Fibroblast of the aortic adventitia (primary cell): Measurements from ENCODE around the gene NCKAP5L. TPM values are rescaled to one million over a fixed set of nuclear protein-coding genes. Genes with fewer than 3 reads are reported as not detected.

Experiments used
- DNase-seq: peaks from one replicate; pipeline ENCODE4 v3.0.0-alpha.2; 2010; ENCODE audit warnings: low read depth
- H3K4me3 ChIP-seq: 2 replicates; pipeline ENCODE4 v1.5.1; 2011; ENCODE audit warnings: low read depth, mild to moderate bottlenecking, control low read depth, low read length, moderate library complexity
- CTCF ChIP-seq: IDR thresholded peaks from 2 replicates; pipeline ENCODE4 v1.5.1; 2011; ENCODE audit warnings: mild to moderate bottlenecking, low read length, control low read depth, inconsistent platforms; ENCODE audit not compliant: insufficient read depth
- total RNA-seq: library from RNA; depleted of rRNA; stranded (reverse); fragments of >200 nt; gene quantifications from 2 replicates; pipeline ENCODE4 v1.2.3, GENCODE V29; 2012; ENCODE audit warnings: low replicate concordance

Gene NCKAP5L
- total RNA-seq, 1 donor, result 27.9 TPM

GRCh38 chr12:49868449-49868848 is 40.2 kb upstream of the NCKAP5L start:
- H3K4me3 ChIP-seq, result no peak overlapping the region
- DNase-seq, result peak; percentile 7
- no peak for TF ChIP-seq CTCF

- TF ChIP-seq CTCF, result no peak
- DNase-seq, result peak; percentile 36
- no peak overlapping the region for H3K4me3 ChIP-seq
These were observed 39.5 kb upstream of the NCKAP5L start for GRCh38 chr12:49867570-49868341.

DNA sequence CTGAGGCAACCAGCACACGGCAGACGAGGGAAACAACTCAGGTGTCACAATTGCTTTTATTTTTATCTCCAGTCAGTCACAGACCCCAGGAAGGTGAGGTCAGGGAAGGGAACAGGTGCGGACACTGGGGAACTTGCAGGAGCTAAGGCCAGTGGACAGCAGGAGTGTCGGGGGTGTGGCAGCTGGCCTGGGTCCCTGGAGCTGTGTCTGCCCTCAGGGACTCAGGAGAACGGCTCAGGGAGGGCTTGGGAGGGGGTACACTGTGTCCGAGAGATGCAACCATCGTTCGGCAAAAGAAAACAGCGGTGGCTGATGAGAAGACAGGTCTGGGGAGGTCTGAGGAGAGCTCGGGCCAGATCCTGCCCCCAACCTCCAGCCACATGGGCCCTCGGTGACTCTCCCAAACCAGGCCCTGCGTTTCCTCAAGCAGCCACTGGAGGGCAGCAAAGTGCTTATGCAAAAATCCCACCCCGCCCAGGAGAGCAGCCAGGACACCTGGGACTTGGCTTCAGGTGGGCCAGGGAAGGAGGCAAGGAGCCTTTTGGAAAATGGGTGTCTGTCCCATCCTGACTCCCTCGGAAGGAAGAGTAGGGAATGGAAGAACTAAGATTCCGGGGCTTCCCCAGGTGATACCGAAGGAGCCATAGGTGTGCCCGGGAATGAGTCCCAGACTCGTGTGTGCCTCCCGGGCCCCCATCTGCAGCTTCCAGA is 38.8 kb upstream of the NCKAP5L start:
- no peak overlapping the region for H3K4me3 ChIP-seq
- peak; percentile 98 for TF ChIP-seq CTCF
- DNase-seq, result peak; percentile 60

- TF ChIP-seq CTCF, result no peak
- DNase-seq, result no peak
These were observed 37.5 kb upstream of the NCKAP5L start for GRCh38 chr12:49865782-49866135.

GRCh38 chr12:49865109-49865781 is 37.0 kb upstream of the NCKAP5L start:
- no peak overlapping the region for H3K4me3 ChIP-seq
- no peak for TF ChIP-seq CTCF
- no peak for DNase-seq

More at GRCh38 chr12:49865782-49866135, 37.5 kb upstream of the NCKAP5L start:
- H3K4me3 ChIP-seq, result no peak overlapping the region

- DNase-seq, result no peak
- TF ChIP-seq CTCF, result no peak
- H3K4me3 ChIP-seq, result no peak overlapping the region
These were observed 36.5 kb upstream of the NCKAP5L start for GRCh38 chr12:49864798-49865090.
